GM19351 (cell line): ENCODE measurements around the gene HAUS3.
A peak's percentile ranks its signal among the peaks of the same experiment; 100 is the strongest.

ENCODE experiments used
- ATAC-seq: cut with Tn5 transposase; IDR thresholded peaks from one replicate; pipeline ENCODE4 v1.9.1; 2021; ENCODE audit warnings: mild to moderate bottlenecking, moderate library complexity; ENCODE audit not compliant: unreplicated experiment

Gene HAUS3

DNA sequence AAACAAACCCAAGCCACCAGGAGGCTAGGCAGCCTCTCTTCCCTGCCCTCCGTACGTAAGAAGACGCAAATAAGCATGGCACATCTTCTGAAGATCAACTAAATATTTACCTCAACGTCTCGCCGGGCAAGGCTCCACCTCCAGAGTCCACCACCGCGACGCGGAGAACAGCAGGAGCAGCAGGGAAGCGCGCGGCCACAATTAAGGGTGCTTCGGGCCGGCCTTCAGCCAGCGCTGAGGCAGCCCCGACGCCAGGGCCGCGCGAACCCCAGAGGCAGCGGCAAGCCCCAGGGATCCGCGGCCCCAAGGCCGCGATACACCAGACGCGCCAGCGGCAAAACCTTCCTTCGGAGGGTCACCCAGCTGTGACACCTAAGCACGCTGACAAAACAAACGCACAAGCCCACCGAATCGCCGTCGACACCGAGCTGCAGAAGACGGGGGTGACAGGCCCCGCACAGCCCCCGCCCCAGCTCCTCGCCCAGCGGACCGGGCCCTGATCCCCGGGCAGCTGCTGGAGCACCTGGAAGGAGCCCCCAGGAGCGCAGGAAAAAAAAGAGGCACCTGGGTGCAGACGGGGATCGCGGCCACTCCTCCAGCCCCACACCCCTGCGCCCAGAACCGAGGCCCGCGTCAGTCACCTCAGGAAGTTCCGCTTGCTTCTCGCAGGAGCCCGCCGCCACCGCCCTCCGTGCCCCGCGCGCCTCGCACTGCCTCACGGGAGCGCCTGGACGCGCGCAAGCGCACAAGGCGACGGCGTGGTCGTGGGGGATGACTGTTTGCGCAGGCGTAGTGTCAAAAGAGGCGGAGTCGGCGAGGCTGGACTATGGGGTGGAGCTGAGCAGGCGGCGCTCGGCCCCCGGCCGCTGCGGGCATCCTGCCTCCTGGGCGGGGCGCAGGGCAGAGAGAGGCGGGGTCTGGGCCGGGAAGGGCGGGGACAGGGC lies at the start of gene HAUS3, which contains the start of gene POLN:
HAUS3 (minus strand) TSS at position 712 of the 944 bp plus-strand sequence. CDS start 1,175 bp downstream, outside the sequence.
POLN (minus strand) TSS at position 712 of the 944 bp plus-strand sequence. CDS start 12,890 bp downstream, outside the sequence.
- ATAC-seq = peak; percentile 87

DNA sequence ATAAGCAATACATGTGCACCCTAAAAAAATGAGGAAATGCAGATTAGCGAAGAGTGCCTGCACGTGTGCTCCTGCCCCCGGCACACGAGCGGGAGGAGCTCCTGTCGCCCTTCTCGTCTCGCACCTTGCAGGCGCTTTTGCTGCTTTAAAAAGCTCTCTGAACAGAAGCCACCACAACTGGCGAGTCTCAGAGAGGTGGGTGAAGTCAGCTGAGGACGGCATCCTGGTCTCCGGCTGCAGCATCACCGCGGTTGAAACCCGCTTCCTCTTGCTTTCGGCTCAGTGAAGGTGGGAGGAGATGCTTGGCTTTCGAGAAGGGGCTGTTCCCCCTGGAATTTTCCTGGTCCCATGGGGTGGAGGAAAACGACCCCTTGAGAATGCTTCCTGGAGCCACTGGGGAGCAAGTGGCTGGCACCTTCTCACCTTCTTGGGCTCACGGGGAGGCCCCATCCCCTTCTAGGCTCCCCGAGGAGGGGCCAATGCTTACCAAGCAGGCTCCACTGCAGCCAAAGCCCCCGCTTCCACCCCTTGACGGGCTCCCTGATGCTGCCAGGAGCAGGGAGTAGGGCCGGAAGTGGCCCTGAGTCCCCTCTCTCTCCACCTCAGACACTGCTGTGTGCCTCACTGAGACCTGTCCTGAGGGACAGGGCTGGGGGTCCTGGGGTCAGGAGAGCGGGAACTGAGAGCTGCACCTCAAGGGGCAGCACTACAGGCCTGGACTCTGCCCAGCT lies 49.2 kb upstream of the HAUS3 start:
- no peak for ATAC-seq

DNA sequence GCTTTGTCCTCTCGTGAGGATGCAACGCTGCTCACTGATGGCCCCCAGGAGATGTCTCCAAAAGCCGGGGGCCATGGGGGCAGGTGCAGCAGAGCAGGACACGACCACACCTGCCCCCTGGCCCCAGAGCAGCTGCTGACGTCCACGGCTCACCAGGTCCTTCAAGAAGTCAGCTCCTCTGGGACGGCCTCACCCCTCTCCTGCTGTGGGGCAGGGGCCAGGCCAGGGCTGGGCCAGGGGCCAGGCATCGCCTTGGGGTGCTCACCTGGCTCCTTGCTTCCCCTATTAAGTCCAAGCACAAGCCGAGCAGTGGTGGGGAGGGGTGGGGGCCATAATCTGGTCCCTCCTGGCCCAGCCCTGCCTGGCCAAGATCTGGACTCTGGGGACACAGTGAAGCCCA lies 48.6 kb upstream of the HAUS3 start:
- ATAC-seq = no peak

DNA sequence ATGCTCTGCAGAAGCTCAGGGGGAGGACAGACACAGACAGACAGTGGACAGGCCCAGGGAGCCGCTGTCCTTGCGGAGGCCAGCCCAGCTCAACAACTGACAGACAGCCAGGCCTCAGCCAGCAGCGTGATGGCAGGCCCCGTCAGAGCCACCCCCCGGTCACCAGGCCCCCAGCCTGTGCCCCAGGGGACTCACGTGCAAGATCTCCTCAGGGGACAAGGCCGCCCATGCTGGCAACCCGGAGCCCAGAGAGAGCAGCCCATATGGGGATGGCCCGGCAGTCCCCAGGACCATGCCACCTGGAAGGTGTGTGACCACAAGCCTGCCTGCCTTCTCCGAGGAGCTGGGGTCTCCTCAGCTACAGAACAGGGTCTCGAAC lies 48.0 kb upstream of the HAUS3 start:
- no peak for ATAC-seq

- no peak for ATAC-seq
Measured at GRCh38 chr4:2289311-2289954, 47.5 kb upstream of the HAUS3 start.

DNA sequence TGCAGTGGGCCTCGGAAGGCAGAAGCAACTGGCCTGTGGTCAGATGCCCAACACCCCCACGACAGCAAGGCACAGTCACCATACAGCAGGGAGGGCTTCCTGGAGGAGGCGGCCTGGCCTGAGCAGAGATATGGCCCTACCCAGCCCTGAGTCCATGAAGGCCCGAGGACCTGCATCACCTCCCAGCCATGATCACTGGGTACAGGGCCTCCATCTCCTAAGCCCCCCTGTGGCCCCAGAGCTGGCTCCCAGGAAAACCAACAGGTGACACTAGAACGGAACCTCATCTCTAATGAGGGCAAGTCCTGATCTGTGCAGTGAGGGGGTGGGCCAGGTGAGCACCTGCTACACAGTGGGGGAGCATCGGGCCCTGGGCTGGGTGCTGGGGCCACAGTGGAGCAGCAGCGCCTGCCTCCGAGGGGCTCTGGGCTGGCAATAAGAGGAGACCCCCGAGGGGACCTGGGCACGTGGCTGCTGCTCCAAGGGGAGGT lies 46.2 kb upstream of the HAUS3 start:
- ATAC-seq = no peak

- ATAC-seq = no peak
Measured at GRCh38 chr4:2287594-2287915, 45.6 kb upstream of the HAUS3 start.

DNA sequence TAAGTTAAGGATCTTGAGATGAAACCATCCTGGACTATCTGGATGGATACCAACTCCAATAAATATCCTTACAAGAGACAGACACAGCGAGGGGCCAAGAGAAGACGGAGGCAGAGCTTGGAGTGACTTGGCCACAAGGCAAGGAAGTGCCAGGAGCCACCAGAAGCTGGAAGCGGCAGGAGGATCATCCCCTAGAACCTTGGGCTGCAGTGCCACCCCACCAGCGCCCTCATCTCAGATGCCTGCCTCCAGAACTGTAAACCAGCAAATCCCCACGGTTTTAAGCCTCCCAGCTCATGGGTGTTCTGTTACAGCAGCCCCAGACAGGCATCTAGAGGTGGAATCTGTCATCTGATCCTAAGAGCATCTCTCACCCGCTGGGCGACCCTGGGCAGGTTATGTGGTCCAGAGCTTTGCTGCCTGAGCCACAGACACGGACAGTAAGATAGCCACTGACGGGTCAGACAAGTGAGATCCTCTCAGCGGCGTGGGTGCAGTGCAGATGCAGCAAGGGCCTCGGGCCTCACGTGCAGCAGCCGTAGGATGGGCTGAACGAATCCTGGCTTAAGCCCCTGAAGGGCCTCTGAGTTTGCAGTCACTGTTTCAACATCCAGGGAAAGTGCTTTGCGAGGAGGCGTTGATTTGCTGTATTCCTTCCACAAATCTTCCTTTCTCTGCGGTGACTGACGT lies 45.1 kb upstream of the HAUS3 start:
- ATAC-seq = no peak

- no peak for ATAC-seq
Measured at GRCh38 chr4:2285613-2286381, 43.9 kb upstream of the HAUS3 start.

DNA sequence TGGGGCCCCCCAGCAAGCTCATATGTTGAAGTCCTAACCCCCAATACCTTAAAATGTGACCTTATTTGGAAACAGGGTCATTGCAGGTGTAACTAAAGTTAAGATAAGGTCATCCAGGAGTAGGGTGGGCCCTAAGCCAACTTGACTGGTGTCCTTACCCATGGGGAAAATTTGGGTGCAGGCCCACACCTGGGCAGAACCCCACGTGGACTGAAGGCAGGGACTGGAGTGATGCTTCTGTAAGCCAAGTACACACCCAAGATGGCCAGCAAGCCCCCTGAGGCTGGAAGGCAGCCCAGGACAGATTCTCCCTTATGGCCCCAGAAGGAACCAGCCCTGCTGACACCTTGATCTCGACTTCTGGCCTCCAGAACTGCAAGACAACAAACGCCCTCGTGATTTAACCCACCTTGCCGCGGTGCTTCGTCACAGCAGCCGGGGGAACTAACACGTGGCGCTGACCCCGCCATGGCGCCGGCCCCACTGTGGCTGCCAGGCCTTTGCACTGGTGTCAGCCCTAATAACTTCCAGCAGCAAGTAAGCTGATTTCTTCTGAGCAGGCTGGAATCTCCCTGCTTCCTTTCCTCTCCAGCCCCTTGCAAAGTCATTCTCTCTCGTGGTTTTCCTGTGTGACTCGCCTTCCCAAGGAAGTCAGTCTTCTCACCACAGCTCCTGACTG lies 43.2 kb upstream of the HAUS3 start:
- ATAC-seq = no peak

DNA sequence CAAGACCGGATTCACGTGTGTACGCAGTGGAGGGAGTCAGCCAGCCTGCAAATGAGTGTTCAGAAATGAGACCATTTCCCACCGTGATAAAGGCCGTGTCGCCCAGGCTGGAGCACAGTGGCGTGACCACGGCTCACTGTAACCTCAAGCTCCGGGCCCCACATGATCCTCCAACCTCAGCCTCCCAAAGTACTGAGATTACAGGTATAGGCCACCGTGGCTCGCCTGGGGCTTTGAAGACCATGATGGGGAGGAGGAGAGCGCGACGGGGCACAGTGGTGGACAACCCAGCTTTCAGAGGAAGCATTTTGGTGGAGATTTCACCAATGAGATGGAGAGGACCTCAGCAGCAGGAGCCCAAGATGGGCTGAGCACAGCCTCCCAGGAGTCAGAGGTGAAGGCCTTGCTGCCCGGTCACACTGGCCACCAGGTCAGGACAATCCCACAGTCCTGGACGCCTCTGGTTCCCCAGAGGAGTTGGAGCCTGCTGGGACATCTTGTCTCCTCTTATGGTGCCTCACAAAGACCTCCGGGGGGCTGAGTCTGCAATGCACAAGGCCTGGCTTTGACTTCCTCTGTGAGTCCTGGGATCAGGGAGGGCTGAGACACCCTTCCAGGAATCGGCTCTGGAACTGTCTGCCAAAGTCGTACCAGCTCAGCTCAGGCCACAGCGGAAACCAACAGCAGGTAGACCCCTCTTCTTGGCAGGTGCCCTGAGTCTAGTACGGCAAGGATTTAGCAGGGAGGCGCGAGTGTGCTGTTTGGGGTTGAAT lies 42.4 kb upstream of the HAUS3 start:
- ATAC-seq = no peak

DNA sequence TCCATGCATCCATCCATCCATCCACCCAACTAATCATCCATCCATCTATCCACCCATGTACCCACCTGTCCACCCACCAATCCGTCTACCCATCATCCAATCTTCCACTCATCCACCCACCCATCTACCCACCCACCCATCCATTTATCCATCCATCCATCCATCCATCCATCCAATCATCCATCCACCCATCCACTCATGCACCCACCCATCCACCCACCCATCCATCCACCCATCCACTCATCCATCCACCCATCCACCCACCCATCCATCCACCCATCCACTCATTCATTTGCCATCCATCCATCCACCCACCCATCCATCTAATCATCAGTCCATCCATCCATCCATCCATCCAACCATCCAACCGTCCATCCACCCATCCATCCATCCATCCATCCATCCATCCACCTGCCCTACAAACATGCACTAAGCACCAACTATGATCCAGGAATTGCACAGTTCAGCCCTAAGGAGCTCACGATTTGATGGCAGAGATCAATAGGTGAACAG lies 41.3 kb upstream of the HAUS3 start:
- ATAC-seq = no peak

GRCh38 chr4:2281575-2282343 lies 39.8 kb upstream of the HAUS3 start:
- ATAC-seq = no peak

- no peak for ATAC-seq
Measured at GRCh38 chr4:2280531-2281300, 38.8 kb upstream of the HAUS3 start.

GRCh38 chr4:2277956-2278355 lies 36.0 kb upstream of the HAUS3 start:
- ATAC-seq = no peak

DNA sequence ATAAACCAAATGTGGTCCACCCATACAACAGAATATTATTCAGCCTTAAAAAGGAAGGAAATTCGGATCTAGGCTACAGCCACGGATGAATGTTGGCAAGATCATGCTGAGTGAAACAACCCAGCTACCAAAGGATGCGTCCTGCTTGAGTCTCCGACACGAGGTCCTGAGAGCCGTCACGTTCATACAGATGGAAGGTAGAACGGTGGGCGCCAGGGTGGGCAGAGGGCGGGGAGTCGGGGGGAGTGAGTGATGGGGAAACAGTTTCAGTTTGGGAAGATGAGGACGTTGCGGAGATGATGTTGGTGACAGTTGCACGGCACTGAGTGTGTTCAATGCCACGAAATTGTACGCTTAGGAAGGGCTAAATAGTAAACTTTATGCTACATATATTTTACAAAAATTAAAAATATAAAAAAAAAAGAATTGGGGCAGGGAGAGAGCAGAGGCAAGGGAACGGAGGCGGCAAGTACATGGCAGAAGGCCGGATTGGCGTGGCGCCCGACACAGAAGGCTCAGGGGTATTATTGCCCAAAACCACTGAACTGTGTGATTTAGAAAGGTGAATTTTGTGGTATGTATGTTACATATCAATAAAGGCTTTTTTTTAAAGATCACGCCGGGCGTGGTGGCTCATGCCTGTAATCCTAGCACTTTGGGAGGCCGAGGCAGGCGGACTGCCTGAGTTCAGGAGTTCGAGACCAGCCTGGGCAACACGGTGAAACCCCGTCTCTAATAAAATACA lies 34.8 kb upstream of the HAUS3 start:
- no peak for ATAC-seq
